Ectodermal cell (in vitro differentiated cells): ENCODE results near the gene LPCAT3.

Experiments used
- H3K27ac ChIP-seq: 2 replicates; pipeline ENCODE4 v1.7.0; 2013; ENCODE audit warnings: mild to moderate bottlenecking, low read depth, low read length; ENCODE audit not compliant: insufficient read depth, poor library complexity, severe bottlenecking
- H3K27me3 ChIP-seq: 2 replicates; pipeline ENCODE4 v1.7.0; 2013; ENCODE audit warnings: mild to moderate bottlenecking, low read length; ENCODE audit not compliant: insufficient read depth, control insufficient read depth, poor library complexity, severe bottlenecking
- H3K36me3 ChIP-seq: one replicate; pipeline ENCODE4 v1.7.0; 2013; ENCODE audit warnings: low read length; ENCODE audit not compliant: control insufficient read depth, insufficient read depth
- H3K4me1 ChIP-seq: one replicate; pipeline ENCODE4 v1.7.0; 2013; ENCODE audit warnings: low read length; ENCODE audit not compliant: control insufficient read depth, insufficient read depth
- H3K4me3 ChIP-seq: 2 replicates; pipeline ENCODE4 v1.7.0; 2013; ENCODE audit warnings: low read depth, low read length, control low read depth; ENCODE audit not compliant: insufficient read depth
- H3K9me3 ChIP-seq: 2 replicates; pipeline ENCODE4 v1.7.0; 2013; ENCODE audit warnings: mild to moderate bottlenecking, low read length, moderate library complexity; ENCODE audit not compliant: control insufficient read depth
- WGBS, 2 experiments: methylation state at CpG; one replicate each; pipeline ENCODE4 v1.1.7; 2013; ENCODE audit warnings: missing lambda C conversion rate in 2 of 2; 5-methylcytosine and 5-hydroxymethylcytosine counted together

LPCAT3 gene

DNA sequence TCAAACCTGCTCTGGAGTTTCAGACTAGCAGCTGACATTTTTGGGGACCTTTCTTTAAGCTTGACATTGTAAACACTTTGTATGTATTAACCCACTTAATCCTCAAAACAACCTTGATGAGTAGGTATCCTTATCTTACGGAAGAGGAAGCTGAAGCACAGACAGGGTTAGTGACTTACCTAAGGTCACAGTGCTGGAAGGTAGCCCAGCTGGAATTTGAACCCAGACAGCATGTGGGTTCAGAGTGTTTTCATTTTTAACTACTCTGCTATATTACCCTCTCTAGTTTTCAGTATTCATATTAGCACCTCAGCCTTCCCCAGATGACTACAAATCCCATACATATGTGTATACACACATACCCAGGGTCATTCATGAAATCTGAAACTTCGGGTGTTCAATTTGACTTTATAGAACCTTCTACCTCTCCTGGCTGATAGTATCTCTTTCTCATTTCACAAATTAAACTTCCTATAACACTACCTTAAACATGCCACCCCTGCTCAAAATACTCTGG, 13.9 kb downstream of the LPCAT3 start:
- no peak overlapping the region for H3K27ac ChIP-seq
- 95 to 96% methylated on average over 2 of the region's 2 CpGs for WGBS, 2 experiments
- no peaks in the 10 kb centered on the region for H3K9me3 ChIP-seq
- no peaks in the 10 kb centered on the region for H3K4me1 ChIP-seq
- no peaks in the 10 kb centered on the region for H3K27me3 ChIP-seq
- H3K4me3 ChIP-seq: no peak overlapping the region
- peaks cover 3% of the 10 kb centered on the region for H3K36me3 ChIP-seq

DNA sequence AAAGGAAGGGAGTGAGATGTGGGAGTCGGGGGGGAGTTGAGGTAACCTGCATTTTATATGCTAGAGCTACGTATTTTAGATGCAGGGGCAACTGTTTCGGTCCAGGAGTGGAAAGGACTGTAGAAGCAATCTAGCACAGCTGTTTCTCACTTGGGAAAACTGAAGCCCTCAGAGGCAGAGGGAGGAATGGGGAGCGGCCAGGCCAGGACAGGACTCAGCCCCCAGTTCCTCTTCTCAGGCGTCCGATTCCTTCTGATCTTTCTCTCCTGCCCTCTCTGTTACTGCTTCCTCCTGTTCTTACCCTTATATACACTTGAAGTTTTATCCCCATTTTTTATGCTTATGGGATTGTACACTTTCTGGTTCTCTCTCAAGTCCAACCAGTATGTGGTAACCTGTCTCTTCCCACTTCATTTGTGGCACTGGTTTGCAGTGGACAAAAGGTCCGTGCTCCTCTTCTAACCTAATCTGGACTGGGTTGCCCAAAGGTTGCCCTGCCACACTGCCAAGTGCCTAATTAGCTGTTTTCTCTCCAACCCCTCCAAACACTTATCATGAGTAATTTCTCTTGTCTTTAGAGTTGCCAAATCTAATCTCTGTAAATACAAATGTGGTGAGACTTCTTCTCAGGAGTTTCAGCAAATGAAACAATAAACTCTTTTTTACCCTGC, 16.2 kb downstream of the LPCAT3 start:
- WGBS, 2 experiments: 93 to 94% methylated on average over 7 of the region's 7 CpGs
- Histone ChIP-seq H3K27ac (no peak overlapping the region), H3K36me3 (peaks cover 6% of the 10 kb centered on the region), H3K9me3 (no peaks in the 10 kb centered on the region), H3K4me3 (no peak overlapping the region), H3K4me1 (no peaks in the 10 kb centered on the region), H3K27me3 (no peaks in the 10 kb centered on the region)

DNA sequence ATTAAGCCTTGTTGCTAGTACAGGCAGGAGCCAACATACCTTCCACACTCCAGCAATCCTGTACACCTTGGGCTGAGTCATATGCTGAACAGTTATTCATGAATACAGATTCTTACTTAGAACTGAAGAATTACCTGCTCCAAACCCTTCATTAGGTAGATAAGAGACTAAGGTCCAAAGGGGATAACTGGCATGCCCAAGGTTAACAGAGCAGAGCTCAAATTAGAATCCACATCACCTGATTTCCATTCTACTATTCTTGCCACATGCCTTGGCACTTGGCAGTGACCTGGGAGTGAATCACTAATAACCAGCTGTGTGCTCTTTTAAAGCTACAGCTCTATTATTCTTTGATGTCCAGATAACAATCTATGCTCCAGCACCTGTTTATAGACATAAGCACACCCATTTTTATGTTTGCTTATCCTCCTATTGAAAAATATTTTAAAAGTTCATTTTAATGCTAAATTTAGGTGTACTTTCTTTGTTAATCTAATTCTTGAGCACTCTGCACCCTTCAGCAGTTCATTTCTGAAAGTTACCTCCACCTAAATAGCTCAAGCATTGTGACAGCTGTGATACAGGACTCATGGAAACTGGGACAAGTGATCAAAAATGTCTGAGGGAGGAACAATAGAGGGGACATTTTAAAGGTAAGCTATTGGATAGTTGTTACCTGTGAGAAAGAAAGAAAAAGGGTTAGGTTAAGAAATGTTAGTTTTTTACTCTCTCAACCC, 19.4 kb downstream of the LPCAT3 start:
- no peaks in the 10 kb centered on the region for H3K4me1 ChIP-seq
- no peaks in the 10 kb centered on the region for H3K27me3 ChIP-seq
- no peak overlapping the region for H3K4me3 ChIP-seq
- peaks cover 5% of the 10 kb centered on the region for H3K36me3 ChIP-seq
- H3K9me3 ChIP-seq: no peaks in the 10 kb centered on the region
- H3K27ac ChIP-seq: no peak overlapping the region

DNA sequence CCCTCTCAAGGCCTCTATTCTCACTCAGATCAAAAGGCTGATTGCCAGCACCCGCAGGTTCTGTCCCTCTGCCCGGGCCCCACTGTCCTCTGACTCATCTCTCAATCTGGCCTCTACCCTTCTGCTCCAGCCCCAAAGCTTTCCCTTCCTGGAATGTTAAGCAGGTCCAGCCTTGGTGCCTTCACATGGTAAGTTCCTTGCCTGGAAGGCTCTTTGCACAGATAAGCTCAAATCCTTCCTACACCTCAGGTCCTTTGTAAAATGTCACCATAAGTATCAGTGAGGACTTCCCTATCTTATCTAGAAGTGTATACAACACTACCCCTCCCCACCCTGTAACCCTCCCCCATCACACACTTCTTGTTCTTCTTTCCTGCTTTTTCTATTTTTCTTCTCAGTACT, 22.2 kb downstream of the LPCAT3 start:
- H3K27ac ChIP-seq: no peak overlapping the region
- WGBS, 2 experiments: 38 to 48% methylated on average over 2 of the region's 2 CpGs

DNA sequence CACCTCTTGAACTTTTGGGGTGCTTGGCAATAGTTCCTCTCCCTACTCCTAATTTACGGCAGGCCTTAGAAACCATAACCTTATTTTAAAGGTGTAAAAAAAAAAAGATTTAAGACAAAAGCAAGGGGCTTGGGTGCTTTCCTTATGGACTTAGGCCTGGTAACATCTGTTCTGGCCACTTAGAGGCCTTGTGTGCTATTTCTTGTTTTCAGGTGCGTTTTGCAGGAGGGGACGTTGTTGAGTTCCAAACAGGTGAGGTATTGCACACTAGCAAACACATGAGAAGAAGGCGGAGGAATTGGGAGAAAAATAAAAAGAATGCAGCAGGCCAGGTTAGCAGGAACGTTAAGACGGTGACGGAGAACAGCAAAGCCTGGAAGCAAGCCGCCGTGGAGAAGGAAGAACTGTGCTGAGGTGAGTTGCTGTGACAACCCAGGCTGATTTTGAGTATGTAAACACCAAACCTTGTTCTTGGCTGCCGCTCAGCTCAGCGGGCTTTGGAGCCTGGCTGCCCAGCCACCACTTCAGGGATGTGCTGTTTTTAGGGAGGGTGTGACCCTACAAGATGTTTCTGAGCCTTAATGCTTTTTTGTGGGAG, 30.2 kb downstream of the LPCAT3 start:
- Histone ChIP-seq H3K36me3 (peaks cover 4% of the 10 kb centered on the region), H3K4me1 (no peaks in the 10 kb centered on the region)
- WGBS, 2 experiments: 93 to 96% methylated on average over 10 to 11 of the region's 11 CpGs

More for the DNA sequence above, 22.2 kb downstream of the LPCAT3 start:
- peaks cover 5% of the 10 kb centered on the region for H3K36me3 ChIP-seq
- no peaks in the 10 kb centered on the region for H3K4me1 ChIP-seq
- H3K27me3 ChIP-seq: no peaks in the 10 kb centered on the region
- no peaks in the 10 kb centered on the region for H3K9me3 ChIP-seq
- no peak overlapping the region for H3K4me3 ChIP-seq

DNA sequence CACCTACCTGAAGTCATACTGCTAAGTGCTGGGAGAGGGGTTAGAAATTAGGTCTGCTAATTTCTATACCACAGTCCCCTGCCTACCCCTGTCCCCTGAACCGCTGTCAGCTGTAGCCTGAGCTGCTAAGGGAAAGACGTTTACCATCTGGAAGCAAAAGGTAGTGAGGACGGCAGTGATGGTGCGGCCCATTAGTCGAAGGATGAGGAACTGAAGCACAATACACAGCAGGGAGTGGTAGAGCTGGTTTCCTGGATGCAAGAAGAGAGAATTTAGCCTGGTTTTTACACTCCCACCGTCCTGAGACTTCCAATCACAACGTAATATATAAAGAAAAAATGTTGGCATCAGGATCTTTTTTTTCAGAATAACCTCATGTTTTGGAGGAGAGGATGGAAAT, 35.7 kb downstream of the LPCAT3 start:
- no peaks in the 10 kb centered on the region for H3K9me3 ChIP-seq
- H3K4me1 ChIP-seq: no peaks in the 10 kb centered on the region
- no peak overlapping the region for H3K4me3 ChIP-seq
- H3K27me3 ChIP-seq: no peaks in the 10 kb centered on the region
- peaks cover 6% of the 10 kb centered on the region for H3K36me3 ChIP-seq
- 84 to 91% methylated on average over 5 to 7 of the region's 7 CpGs for WGBS, 2 experiments
- H3K27ac ChIP-seq: no peak overlapping the region

More for the DNA sequence above, 30.2 kb downstream of the LPCAT3 start:
- H3K4me3 ChIP-seq: no peak overlapping the region
- H3K27me3 ChIP-seq: no peaks in the 10 kb centered on the region
- H3K27ac ChIP-seq: no peak overlapping the region
- no peaks in the 10 kb centered on the region for H3K9me3 ChIP-seq

DNA sequence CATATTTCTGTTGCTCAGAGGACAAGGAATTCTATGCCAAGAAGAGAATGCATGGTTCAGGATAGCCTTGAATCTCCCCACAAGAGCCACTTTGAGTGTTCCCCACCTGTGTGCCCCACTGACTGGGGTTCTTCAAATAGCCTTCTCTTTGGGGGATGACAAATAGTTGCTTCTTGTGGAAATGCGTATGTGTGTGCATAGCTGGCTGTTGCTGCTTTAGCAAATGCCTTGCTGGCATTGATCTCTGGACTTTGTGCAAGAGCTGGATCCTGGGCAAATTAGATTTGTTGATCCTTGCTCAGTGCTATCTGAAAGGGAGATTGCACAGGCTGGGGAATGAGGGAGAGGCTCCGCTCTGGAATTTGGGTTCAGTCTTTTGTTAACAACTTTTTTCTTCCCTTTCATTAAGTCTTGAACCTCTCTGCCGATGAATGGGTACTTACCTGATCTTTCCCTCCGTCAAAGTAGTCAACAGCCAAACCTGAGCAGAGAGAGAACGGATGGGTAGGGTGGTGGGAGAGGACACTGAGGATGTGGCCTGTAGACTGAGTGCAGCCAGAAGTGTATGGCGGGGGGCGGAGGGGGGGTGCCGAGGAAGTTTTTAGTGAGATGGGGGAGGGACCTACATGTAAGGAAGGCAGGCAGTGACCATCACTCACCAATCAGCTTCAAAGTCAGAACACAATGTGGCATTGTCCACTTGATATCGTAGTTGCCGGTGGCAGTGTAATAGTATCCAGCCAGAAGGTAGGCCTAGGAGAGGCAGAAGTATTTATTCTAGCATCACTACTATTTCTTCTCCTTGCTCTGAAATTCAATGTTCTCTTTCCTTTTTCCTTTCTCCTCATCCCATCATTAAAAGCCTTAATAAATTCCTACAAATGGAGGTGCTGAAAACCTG, 36.9 kb downstream of the LPCAT3 start:
- Histone ChIP-seq H3K27ac (peak overlapping the region; percentile 30), H3K36me3 (peaks cover 17% of the 10 kb centered on the region), H3K27me3 (no peaks in the 10 kb centered on the region), H3K4me1 (no peaks in the 10 kb centered on the region), H3K4me3 (no peak overlapping the region), H3K9me3 (no peaks in the 10 kb centered on the region)
- WGBS, 2 experiments: 95% methylated on average over 8 to 10 of the region's 10 CpGs

DNA sequence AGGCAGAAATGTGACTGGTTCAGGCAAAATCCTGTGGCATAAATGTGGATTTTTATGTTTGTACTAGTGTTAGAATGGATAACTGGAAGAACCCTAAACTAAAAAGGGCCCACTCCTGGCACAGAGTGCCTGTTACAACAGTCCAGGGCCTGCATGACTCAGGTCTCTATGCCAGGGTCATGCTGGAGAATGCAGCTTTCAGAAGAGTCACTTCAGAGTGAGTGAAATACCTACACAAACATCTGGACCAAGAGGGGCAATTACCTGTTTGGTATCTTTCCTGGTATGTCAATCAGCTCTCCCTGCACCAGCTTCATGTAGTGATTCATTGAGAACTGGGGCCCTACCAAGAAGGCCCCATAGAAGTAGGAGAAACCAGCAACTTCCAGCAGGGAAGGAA, 37.5 kb downstream of the LPCAT3 start:
- Histone ChIP-seq H3K4me1 (no peaks in the 10 kb centered on the region), H3K4me3 (no peak overlapping the region), H3K27ac (no peak overlapping the region), H3K9me3 (no peaks in the 10 kb centered on the region), H3K27me3 (no peaks in the 10 kb centered on the region), H3K36me3 (peaks cover 23% of the 10 kb centered on the region)

DNA sequence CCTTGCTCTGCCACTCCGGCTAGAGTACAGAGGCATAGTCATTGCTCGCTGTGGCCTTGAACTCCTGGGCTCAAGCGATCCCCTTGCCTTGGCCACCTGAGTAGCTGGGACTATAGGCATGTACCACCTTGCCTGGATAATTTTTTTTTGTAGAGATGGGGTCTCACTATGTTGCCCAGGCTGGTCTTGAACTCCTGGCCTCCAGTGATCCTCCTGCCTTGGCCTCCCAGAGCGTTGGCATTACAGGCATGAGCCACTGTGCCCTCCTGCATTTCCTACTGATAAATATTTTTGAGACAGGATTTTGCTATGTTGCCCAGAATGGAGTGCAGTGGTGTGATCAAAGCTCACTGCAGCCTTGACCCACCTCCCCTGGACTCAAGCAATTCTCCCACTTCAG, 38.2 kb downstream of the LPCAT3 start:
- 93 to 95% methylated on average over 4 of the region's 4 CpGs for WGBS, 2 experiments
- peaks cover 30% of the 10 kb centered on the region for H3K36me3 ChIP-seq

More for the DNA sequence above, 38.2 kb downstream of the LPCAT3 start:
- Histone ChIP-seq H3K27me3 (no peaks in the 10 kb centered on the region), H3K4me3 (no peak overlapping the region), H3K9me3 (no peaks in the 10 kb centered on the region), H3K27ac (no peak overlapping the region), H3K4me1 (no peaks in the 10 kb centered on the region)
